DOHH2 (cell line): ENCODE data around the gene TPRA1.
A peak's percentile ranks its signal among the peaks of the same experiment; 100 is the strongest.

Experiments used
- H3F3A ChIP-seq: fragments of 200-600 bp; sonication (generic), shearing (Covaris generic); 2 replicates; pipeline ENCODE4 v1.6.0; 2016; ENCODE audit warnings: antibody characterized with exemption, mild to moderate bottlenecking; ENCODE audit not compliant: control insufficient read depth, insufficient read depth
- H3K27ac ChIP-seq: fragments of 200-600 bp; sonication (generic); 2 replicates; pipeline ENCODE4 v1.5.1; 2014; ENCODE audit warnings: low read depth, mild to moderate bottlenecking, low read length, moderate library complexity
- H3K27me3 ChIP-seq: fragments of 200-600 bp; sonication (generic); 2 replicates; pipeline ENCODE4 v1.6.1; 2014; ENCODE audit warnings: mild to moderate bottlenecking, low read length, mixed read lengths; ENCODE audit not compliant: control insufficient read depth
- H3K36me3 ChIP-seq: fragments of 200-600 bp; sonication (generic); 2 replicates; pipeline ENCODE4 v1.6.1; 2014; ENCODE audit warnings: mild to moderate bottlenecking, low read length, moderate library complexity, mixed read lengths; ENCODE audit not compliant: control insufficient read depth
- H3K4me1 ChIP-seq: fragments of 200-600 bp; sonication (generic); 2 replicates; pipeline ENCODE4 v1.6.1; 2014; ENCODE audit warnings: mild to moderate bottlenecking, low read length, mixed read lengths; ENCODE audit not compliant: control insufficient read depth
- H3K4me2 ChIP-seq: fragments of 200-600 bp; sonication (generic); 2 replicates; pipeline ENCODE4 v1.6.0; 2014; ENCODE audit warnings: mild to moderate bottlenecking, low read length, moderate library complexity
- H3K4me3 ChIP-seq: fragments of 200-600 bp; sonication (generic); 2 replicates; pipeline ENCODE4 v1.5.1; 2014; ENCODE audit warnings: mild to moderate bottlenecking, low read length, mixed read lengths
- H3K79me2 ChIP-seq: fragments of 200-600 bp; sonication (generic); 2 replicates; pipeline ENCODE4 v1.6.1; 2014; ENCODE audit warnings: mild to moderate bottlenecking, low read length, mixed read lengths; ENCODE audit not compliant: control insufficient read depth
- H3K9me2 ChIP-seq: fragments of 200-600 bp; sonication (generic); replicated peaks from 2 replicates; pipeline ENCODE4 v1.6.1; 2014; ENCODE audit warnings: mild to moderate bottlenecking, low read length, mixed read lengths; ENCODE audit not compliant: control insufficient read depth
- H3K9me3 ChIP-seq: fragments of 200-600 bp; sonication (generic); 2 replicates; pipeline ENCODE4 v1.6.1; 2014; ENCODE audit warnings: antibody characterized with exemption, low read length, mixed read lengths; ENCODE audit not compliant: control insufficient read depth, insufficient read depth
- H4K20me1 ChIP-seq: fragments of 200-600 bp; sonication (generic); 2 replicates; pipeline ENCODE4 v1.6.0; 2014; ENCODE audit warnings: low read depth, mild to moderate bottlenecking, antibody characterized with exemption, low read length, moderate library complexity; ENCODE audit not compliant: control insufficient read depth, insufficient read depth
- EZH2phosphoT487 ChIP-seq: fragments of 200-600 bp; sonication (generic); IDR thresholded peaks from 2 replicates; pipeline ENCODE4 v1.6.1; 2017; ENCODE audit warnings: borderline replicate concordance, mild to moderate bottlenecking, antibody characterized with exemption, low read length, moderate library complexity, mixed read lengths
- TF ChIP-seq, protein P1 (sequence below): fragments of 200-600 bp; sonication (generic); IDR thresholded peaks from one replicate; pipeline ENCODE4 v1.5.1; 2014; ENCODE audit warnings: antibody characterized with exemption, mild to moderate bottlenecking, low read depth, low read length; ENCODE audit not compliant: poor library complexity, severe bottlenecking

Gene TPRA1

DNA sequence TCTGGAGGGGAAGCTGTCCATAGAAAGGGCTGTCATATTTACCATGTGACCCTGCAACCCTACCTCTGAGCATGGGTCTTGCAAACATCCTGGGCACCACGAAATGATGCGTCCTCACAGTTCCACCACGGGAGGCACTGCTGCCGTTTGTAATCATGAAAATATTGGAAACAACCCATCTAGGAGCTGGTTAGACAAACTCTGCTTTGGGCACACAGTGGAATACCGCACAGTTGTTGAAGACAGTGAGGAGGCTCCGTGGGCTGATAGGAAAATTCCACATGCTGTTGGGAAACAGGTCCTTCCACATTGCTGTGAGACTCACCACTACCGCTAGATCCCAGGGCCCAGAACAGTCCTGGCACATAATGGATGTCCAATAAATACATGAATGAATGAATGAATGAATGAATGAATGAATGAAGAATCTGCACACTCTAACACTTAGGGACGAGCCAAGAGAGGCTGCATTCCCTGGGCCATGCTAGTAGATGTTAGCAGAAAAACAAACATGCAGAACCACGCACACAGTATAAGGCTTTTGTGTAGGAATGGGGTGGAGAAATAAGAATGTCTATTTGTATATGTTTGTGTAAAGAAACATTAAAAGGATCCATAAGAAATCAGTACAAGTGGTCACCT, 40.6 kb downstream of the TPRA1 start:
- Histone ChIP-seq H3K27me3 (peaks cover 17% of the 10 kb centered on the region), H4K20me1 (no peaks in the 10 kb centered on the region), H3K36me3 (no peaks in the 10 kb centered on the region), H3K4me1 (peaks cover 4% of the 10 kb centered on the region), H3K9me3 (no peaks in the 10 kb centered on the region), H3K27ac (no peak overlapping the region), H3K9me2 (no peaks in the 10 kb centered on the region), H3K4me3 (no peak overlapping the region), H3K4me2 (no peak overlapping the region), H3F3A (no peaks in the 10 kb centered on the region), H3K79me2 (no peaks in the 10 kb centered on the region)
- TF ChIP-seq, protein P1, sequence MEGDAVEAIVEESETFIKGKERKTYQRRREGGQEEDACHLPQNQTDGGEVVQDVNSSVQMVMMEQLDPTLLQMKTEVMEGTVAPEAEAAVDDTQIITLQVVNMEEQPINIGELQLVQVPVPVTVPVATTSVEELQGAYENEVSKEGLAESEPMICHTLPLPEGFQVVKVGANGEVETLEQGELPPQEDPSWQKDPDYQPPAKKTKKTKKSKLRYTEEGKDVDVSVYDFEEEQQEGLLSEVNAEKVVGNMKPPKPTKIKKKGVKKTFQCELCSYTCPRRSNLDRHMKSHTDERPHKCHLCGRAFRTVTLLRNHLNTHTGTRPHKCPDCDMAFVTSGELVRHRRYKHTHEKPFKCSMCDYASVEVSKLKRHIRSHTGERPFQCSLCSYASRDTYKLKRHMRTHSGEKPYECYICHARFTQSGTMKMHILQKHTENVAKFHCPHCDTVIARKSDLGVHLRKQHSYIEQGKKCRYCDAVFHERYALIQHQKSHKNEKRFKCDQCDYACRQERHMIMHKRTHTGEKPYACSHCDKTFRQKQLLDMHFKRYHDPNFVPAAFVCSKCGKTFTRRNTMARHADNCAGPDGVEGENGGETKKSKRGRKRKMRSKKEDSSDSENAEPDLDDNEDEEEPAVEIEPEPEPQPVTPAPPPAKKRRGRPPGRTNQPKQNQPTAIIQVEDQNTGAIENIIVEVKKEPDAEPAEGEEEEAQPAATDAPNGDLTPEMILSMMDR = no peak
- no peak for TF ChIP-seq EZH2phosphoT487

DNA sequence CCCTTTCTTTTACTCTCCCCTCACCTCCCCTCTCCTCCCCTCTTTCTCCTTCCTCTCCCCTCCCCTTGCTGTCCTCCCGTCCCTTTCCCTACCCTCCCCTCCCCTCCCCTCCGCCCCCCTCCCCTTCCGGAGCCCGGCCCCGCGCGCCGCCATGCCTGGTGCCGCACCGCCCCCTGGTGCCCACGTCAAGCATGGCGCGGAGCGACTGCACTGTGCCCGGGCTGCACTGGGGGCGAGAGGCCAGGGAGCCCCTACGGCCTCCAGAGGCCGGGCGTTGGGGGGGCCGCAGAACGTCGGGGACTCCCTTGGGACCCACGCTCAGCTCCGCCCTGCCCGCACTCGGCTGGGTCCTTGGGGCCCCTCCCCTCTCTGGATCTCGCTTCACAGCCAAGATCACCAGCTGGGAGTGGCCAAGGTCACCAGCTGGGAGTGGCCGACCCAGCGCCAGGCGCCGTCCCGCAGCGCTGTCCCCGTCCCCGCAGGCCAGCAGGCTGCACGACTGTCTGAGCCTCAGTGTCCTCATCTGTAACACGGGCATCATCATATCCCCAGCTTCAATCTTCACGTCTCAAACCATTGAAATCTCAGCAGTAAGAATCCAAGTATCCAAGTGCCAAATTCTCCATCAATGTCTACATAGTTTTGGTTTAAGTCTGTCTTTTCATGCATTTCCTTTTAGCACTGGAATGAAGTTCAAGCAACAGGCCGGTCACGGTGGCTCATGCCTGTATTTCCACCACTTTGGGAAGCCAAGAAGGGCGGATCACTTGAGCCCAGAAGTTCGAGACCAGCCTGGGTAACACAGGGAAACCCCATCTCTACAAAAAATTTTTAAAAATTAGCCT, 42.5 kb downstream of the TPRA1 start:
- Histone ChIP-seq H3K4me2 (peak overlapping the region; percentile 61), H3K9me3 (no peaks in the 10 kb centered on the region), H3K9me2 (no peaks in the 10 kb centered on the region), H4K20me1 (no peaks in the 10 kb centered on the region), H3K27ac (no peak overlapping the region), H3K79me2 (no peaks in the 10 kb centered on the region), H3K27me3 (peaks cover 17% of the 10 kb centered on the region), H3F3A (no peaks in the 10 kb centered on the region), H3K4me1 (peaks cover 4% of the 10 kb centered on the region), H3K4me3 (peak overlapping the region; percentile 60), H3K36me3 (no peaks in the 10 kb centered on the region)
- no peak for TF ChIP-seq EZH2phosphoT487
- TF ChIP-seq, protein P1 = peak; percentile 55

DNA sequence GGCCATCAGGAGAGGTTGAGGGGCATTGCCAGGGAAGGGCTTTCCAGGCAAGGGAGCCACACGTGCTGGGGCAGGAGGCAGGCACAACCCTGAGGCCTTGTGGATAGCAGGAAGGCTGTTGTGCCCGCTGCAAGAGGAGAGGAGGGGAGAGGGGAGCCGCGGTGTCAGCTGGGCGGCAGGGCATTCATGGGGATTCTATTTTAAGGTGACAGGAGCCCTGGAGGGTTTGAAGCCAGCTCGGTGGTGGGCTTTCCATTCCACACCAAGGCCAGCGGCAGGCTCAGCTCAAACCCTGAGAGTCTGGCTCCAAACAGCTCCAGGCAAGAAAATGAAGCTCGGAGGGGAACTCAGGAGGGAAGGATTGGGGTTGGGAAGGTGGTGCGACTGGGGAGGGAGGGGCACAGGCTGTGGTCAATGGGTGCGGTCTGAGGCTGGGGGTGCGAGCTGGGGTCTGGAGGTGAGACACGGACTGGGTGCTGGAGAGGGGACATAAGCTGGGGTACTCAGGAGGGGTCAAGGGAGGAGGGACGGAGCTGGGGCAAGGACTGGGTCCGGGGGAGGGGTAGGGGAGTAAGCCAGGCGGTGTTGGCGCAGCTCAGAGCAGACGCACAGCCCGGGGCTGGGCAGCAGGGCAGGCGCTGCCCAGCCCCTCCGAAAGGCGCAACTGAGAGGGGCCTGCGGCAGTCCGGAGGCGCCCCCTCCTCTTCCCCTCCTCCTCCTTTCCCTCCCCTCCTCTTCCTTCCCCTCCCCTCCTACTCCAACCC, 43.4 kb downstream of the TPRA1 start:
- Histone ChIP-seq H3K4me3 (no peak overlapping the region), H3K9me3 (no peaks in the 10 kb centered on the region), H3F3A (no peaks in the 10 kb centered on the region), H3K36me3 (no peaks in the 10 kb centered on the region), H3K27me3 (peaks cover 17% of the 10 kb centered on the region), H3K4me2 (no peak overlapping the region), H3K27ac (no peak overlapping the region), H3K79me2 (no peaks in the 10 kb centered on the region), H3K4me1 (peaks cover 4% of the 10 kb centered on the region), H3K9me2 (no peaks in the 10 kb centered on the region), H4K20me1 (no peaks in the 10 kb centered on the region)
- TF ChIP-seq EZH2phosphoT487 = no peak; the same call in 1 of the 2 replicates
- TF ChIP-seq, protein P1 = no peak
